Liver (tissue), 9 donors: ENCODE results near the gene IL25. TPM values are rescaled to one million over a fixed set of nuclear protein-coding genes. Genes with fewer than 3 reads are reported as not detected.

Source experiments
- DNase-seq: peaks from one replicate; pipeline ENCODE4 v3.0.0-alpha.2; 2017; ENCODE audit warnings: low spot score
- H3K27ac ChIP-seq, 2 donors: one replicate each; pipeline ENCODE4 v1.7.0; 2013; ENCODE audit warnings: inconsistent platforms in 2 of 2, low read length in 2 of 2, control low read depth in 1 of 2, low read depth in 1 of 2, mild to moderate bottlenecking in 1 of 2
- H3K27me3 ChIP-seq, 4 donors: one replicate each; pipeline versions ENCODE4 v1.6.1 to v1.7.0; 2013; ENCODE audit warnings: low read length in 3 of 4, inconsistent platforms in 1 of 4, mild to moderate bottlenecking in 1 of 4, moderate library complexity in 1 of 4; ENCODE audit not compliant: control insufficient read depth in 4 of 4, insufficient read depth in 4 of 4
- H3K36me3 ChIP-seq, 4 donors: one replicate each; pipeline versions ENCODE4 v1.6.1 to v1.7.0; 2013; ENCODE audit warnings: low read length in 3 of 4, mild to moderate bottlenecking in 3 of 4, low read depth in 1 of 4, moderate library complexity in 1 of 4; ENCODE audit not compliant: control insufficient read depth in 4 of 4, insufficient read depth in 3 of 4
- H3K4me1 ChIP-seq, 4 donors: one replicate each; pipeline versions ENCODE4 v1.6.1 to v1.7.0; 2013; ENCODE audit warnings: low read length in 3 of 4, mild to moderate bottlenecking in 3 of 4, moderate library complexity in 1 of 4; ENCODE audit not compliant: control insufficient read depth in 4 of 4, insufficient read depth in 4 of 4
- H3K4me3 ChIP-seq, 3 donors: one replicate each; pipeline versions ENCODE4 v1.6.1 to v1.7.0; 2013; ENCODE audit warnings: low read length in 3 of 3, control low read depth in 1 of 3, low read depth in 1 of 3, mild to moderate bottlenecking in 1 of 3
- H3K9ac ChIP-seq, 2 donors: one replicate each; pipeline ENCODE4 v1.7.0; 2013; ENCODE audit warnings: low read length in 2 of 2, mild to moderate bottlenecking in 2 of 2, moderate library complexity in 2 of 2, control low read depth in 1 of 2, low read depth in 1 of 2
- H3K9me3 ChIP-seq, 4 donors: one replicate each; pipeline versions ENCODE4 v1.6.1 to v1.7.0; 2013; ENCODE audit warnings: low read length in 3 of 4; ENCODE audit not compliant: control insufficient read depth in 4 of 4
- FOXA2 ChIP-seq: IDR thresholded peaks from 2 replicates; pipeline ENCODE4 v1.6.1; 2016; ENCODE audit warnings: antibody characterized with exemption
- HNF4G ChIP-seq: IDR thresholded peaks from 2 replicates; pipeline ENCODE4 v1.6.1; 2016; ENCODE audit warnings: antibody characterized with exemption
- JUND ChIP-seq, 2 donors: IDR thresholded peaks; 2 replicates each; pipeline ENCODE4 v1.6.1; 2016; ENCODE audit warnings: antibody characterized with exemption in 2 of 2
- RAD21 ChIP-seq, 2 donors: IDR thresholded peaks; 2 replicates each; pipeline ENCODE4 v1.6.1; 2016; ENCODE audit warnings: antibody characterized with exemption in 2 of 2, mild to moderate bottlenecking in 2 of 2
- RXRA ChIP-seq, 2 donors: IDR thresholded peaks; 2 replicates each; pipeline ENCODE4 v1.6.1; 2017 to 2018; ENCODE audit warnings: antibody characterized with exemption in 2 of 2, mild to moderate bottlenecking in 1 of 2
- SP1 ChIP-seq: IDR thresholded peaks from 2 replicates; pipeline ENCODE4 v1.6.1; 2018; ENCODE audit warnings: antibody characterized with exemption, mild to moderate bottlenecking
- TAF1 ChIP-seq: conservative IDR thresholded peaks from 2 replicates; pipeline ENCODE4 v1.6.1; 2016; ENCODE audit warnings: antibody characterized with exemption, mild to moderate bottlenecking
- WGBS: extraction: QIAGEN DNeasy Blood & Tissue Kit; methylation state at CpG from one replicate; pipeline ENCODE4 v1.1.7; 2013; 5-methylcytosine and 5-hydroxymethylcytosine counted together
- polyA plus RNA-seq, 2 donors: library from polyadenylated mRNA; stranded (reverse) in 1 of 2; unstranded in 1 of 2; fragments of 200-250 nt in 1 of 2; fragments of >200 nt in 1 of 2; fragmentation: Nextera tagmentation in 1 of 2; extraction: Ambion mirVana in 1 of 2; gene quantifications; one replicate each; pipeline versions ENCODE4 v1.2.1 to v1.2.3, GENCODE V29; 2013 to 2015
- total RNA-seq, 2 donors: library from RNA; depleted of rRNA; stranded (reverse); fragments of >200 nt; gene quantifications; one replicate each; pipeline ENCODE4 v1.2.3, GENCODE V29; 2014
- TF ChIP-seq, protein P1 (sequence below): IDR thresholded peaks from 2 replicates; pipeline ENCODE4 v1.6.1; 2016; ENCODE audit warnings: antibody characterized with exemption
- TF ChIP-seq, protein P2 (sequence below): IDR thresholded peaks from 2 replicates; pipeline ENCODE4 v1.6.1; 2016; ENCODE audit warnings: antibody characterized with exemption
- TF ChIP-seq, protein P3 (sequence below): fragments of 150-350 bp; IDR thresholded peaks from 2 replicates; pipeline ENCODE4 v1.5.1; 2017; ENCODE audit warnings: improper control_type of control experiment, low read depth, low read length; ENCODE audit not compliant: missing input control
- TF ChIP-seq, protein P4 (sequence below): IDR thresholded peaks from 2 replicates; pipeline ENCODE4 v1.6.1; 2016; ENCODE audit warnings: antibody characterized with exemption, mild to moderate bottlenecking
- donor health status: healthy.
- donor health status: healthy.
- donor health status: healthy.
- donor health status: healthy.
- donor health status: healthy.

Gene IL25
- total and polyA plus RNA-seq, 4 donors, result not detected

DNA sequence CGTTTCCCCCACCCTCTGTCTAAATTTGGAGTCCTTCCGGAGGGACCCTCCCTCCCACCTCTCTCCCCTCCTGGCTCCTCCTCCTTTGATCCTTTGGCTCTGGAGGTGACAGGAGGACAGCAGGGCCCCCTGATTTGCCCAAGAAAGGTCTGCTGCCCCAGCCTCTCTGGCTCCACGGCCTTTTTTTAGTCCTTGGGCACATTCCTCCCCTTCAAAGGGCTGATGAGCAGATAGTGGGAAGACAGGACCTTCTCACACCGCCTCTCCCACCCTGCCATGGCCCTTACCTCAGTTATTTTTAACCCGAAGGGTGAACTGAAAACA, 35.7 kb downstream of the IL25 start:
- Histone ChIP-seq H3K9ac (no peak overlapping the region), H3K9me3 (no peaks in the 10 kb centered on the region), H3K4me3 (no peak overlapping the region), H3K36me3 (no peaks in the 10 kb centered on the region), H3K27ac (no peak overlapping the region), H3K27me3 (peaks cover 0 to 10% (median 5%) of the 10 kb centered on the region in 4 donors), H3K4me1 (no peaks in the 10 kb centered on the region)
- no peak for DNase-seq
- 32% methylated on average over 5 of the region's 5 CpGs for WGBS
- TF ChIP-seq FOXA2 (no peak), SP1 (no peak), RXRA (IDR thresholded peaks at IDR 0.05) (no peak), HNF4G (no peak), RAD21 (IDR thresholded peaks at IDR 0.05) (no peak), TAF1 (no peak)
- TF ChIP-seq, protein P1, sequence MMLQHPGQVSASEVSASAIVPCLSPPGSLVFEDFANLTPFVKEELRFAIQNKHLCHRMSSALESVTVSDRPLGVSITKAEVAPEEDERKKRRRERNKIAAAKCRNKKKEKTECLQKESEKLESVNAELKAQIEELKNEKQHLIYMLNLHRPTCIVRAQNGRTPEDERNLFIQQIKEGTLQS, result no peak
- TF ChIP-seq, protein P2, sequence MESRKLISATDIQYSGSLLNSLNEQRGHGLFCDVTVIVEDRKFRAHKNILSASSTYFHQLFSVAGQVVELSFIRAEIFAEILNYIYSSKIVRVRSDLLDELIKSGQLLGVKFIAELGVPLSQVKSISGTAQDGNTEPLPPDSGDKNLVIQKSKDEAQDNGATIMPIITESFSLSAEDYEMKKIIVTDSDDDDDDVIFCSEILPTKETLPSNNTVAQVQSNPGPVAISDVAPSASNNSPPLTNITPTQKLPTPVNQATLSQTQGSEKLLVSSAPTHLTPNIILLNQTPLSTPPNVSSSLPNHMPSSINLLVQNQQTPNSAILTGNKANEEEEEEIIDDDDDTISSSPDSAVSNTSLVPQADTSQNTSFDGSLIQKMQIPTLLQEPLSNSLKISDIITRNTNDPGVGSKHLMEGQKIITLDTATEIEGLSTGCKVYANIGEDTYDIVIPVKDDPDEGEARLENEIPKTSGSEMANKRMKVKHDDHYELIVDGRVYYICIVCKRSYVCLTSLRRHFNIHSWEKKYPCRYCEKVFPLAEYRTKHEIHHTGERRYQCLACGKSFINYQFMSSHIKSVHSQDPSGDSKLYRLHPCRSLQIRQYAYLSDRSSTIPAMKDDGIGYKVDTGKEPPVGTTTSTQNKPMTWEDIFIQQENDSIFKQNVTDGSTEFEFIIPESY, result no peak
- TF ChIP-seq, protein P3, sequence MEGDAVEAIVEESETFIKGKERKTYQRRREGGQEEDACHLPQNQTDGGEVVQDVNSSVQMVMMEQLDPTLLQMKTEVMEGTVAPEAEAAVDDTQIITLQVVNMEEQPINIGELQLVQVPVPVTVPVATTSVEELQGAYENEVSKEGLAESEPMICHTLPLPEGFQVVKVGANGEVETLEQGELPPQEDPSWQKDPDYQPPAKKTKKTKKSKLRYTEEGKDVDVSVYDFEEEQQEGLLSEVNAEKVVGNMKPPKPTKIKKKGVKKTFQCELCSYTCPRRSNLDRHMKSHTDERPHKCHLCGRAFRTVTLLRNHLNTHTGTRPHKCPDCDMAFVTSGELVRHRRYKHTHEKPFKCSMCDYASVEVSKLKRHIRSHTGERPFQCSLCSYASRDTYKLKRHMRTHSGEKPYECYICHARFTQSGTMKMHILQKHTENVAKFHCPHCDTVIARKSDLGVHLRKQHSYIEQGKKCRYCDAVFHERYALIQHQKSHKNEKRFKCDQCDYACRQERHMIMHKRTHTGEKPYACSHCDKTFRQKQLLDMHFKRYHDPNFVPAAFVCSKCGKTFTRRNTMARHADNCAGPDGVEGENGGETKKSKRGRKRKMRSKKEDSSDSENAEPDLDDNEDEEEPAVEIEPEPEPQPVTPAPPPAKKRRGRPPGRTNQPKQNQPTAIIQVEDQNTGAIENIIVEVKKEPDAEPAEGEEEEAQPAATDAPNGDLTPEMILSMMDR, result no peak

DNA sequence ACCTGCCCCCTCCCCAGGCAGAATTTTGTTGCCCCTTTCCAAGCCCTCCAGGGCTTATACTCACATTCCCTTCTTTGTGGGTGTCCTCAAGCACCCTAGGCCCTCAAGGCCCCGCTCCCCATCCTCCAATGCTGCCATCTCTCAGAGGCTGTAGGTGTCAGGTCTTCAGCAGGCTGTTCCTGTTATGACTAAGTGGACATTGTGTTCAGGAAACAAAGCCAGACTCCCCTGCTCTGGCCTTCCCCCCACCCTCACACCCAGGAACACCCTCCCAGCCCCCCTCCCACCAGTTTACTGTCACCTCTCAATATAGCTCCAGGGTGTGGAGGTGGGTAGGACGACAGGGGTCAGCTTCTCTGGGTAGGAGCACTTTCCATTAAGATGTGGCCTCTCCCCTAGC, 36.9 kb downstream of the IL25 start:
- H3K27me3 ChIP-seq, result peaks cover 0 to 10% (median 5%) of the 10 kb centered on the region in 4 donors
- DNase-seq, result no peak
- H3K9ac ChIP-seq, result no peak overlapping the region
- TF ChIP-seq FOXA2 (no peak), RAD21 (IDR thresholded peaks at IDR 0.05) (no peak), JUND (IDR thresholded peaks at IDR 0.05) (no peak)
- TF ChIP-seq, protein P4, sequence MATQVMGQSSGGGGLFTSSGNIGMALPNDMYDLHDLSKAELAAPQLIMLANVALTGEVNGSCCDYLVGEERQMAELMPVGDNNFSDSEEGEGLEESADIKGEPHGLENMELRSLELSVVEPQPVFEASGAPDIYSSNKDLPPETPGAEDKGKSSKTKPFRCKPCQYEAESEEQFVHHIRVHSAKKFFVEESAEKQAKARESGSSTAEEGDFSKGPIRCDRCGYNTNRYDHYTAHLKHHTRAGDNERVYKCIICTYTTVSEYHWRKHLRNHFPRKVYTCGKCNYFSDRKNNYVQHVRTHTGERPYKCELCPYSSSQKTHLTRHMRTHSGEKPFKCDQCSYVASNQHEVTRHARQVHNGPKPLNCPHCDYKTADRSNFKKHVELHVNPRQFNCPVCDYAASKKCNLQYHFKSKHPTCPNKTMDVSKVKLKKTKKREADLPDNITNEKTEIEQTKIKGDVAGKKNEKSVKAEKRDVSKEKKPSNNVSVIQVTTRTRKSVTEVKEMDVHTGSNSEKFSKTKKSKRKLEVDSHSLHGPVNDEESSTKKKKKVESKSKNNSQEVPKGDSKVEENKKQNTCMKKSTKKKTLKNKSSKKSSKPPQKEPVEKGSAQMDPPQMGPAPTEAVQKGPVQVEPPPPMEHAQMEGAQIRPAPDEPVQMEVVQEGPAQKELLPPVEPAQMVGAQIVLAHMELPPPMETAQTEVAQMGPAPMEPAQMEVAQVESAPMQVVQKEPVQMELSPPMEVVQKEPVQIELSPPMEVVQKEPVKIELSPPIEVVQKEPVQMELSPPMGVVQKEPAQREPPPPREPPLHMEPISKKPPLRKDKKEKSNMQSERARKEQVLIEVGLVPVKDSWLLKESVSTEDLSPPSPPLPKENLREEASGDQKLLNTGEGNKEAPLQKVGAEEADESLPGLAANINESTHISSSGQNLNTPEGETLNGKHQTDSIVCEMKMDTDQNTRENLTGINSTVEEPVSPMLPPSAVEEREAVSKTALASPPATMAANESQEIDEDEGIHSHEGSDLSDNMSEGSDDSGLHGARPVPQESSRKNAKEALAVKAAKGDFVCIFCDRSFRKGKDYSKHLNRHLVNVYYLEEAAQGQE, result no peak
- WGBS, result 76% methylated on average over 2 of the region's 2 CpGs
- H3K4me1 ChIP-seq, result no peaks in the 10 kb centered on the region
- H3K36me3 ChIP-seq, result no peaks in the 10 kb centered on the region
- H3K9me3 ChIP-seq, result no peaks in the 10 kb centered on the region
- H3K27ac ChIP-seq, result no peak overlapping the region
- H3K4me3 ChIP-seq, result no peak overlapping the region
